WTC11 (cell line): ENCODE measurements around the gene PPP1R1B. TPM values are rescaled to one million over a fixed set of nuclear protein-coding genes. Genes with fewer than 3 reads are reported as not detected.
A peak's percentile ranks its signal among the peaks of the same experiment; 100 is the strongest.

Source experiments
- ATAC-seq: fragments of 200-7000 bp; cut with Tn5 transposase; 2 replicates; pipeline ENCODE4 v1.10.0; 2021; ENCODE audit warnings: mild to moderate bottlenecking, moderate library complexity
- CTCF ChIA-PET: fragments of 300-600 bp; sonication (Branson Sonifier 250); formaldehyde crosslinking; loops from one replicate; lab custom pipeline; 2021; ENCODE audit warnings: antibody characterized with exemption; lab: Charles Lee
- POLR2A ChIA-PET: fragments of 350-600 bp; sonication (Branson Sonifier 250); formaldehyde crosslinking; loops from one replicate; lab custom pipeline; 2021; ENCODE audit warnings: antibody characterized with exemption; lab: Charles Lee
- DNase-seq: peaks from one replicate; pipeline ENCODE4 v3.0.0; 2021; ENCODE audit warnings: low spot score
- H3K27ac Mint-ChIP-seq: 2 replicates; pipeline ENCODE4 v1.8.0; 2021; ENCODE audit warnings: mixed read lengths
- H3K27me3 Mint-ChIP-seq: 2 replicates; pipeline ENCODE4 v1.8.0; 2021; ENCODE audit warnings: low read depth, mild to moderate bottlenecking, moderate library complexity, mixed read lengths
- H3K36me3 Mint-ChIP-seq: 2 replicates; pipeline ENCODE4 v1.8.0; 2021; ENCODE audit warnings: mixed read lengths
- H3K4me1 Mint-ChIP-seq: 2 replicates; pipeline ENCODE4 v1.8.0; 2022; ENCODE audit warnings: mixed read lengths
- H3K4me3 Mint-ChIP-seq: 2 replicates; pipeline ENCODE4 v1.8.0; 2021; ENCODE audit warnings: mild to moderate bottlenecking, moderate library complexity, mixed read lengths
- H3K9me3 Mint-ChIP-seq: 2 replicates; pipeline ENCODE4 v1.8.0; 2021; ENCODE audit warnings: mixed read lengths
- ATF3 ChIP-seq: sonication (generic); formaldehyde crosslinking; conservative IDR thresholded peaks from 2 replicates; pipeline ENCODE4 v1.8.1; 2022; ENCODE audit warnings: mild to moderate bottlenecking, missing genetic modification reagents
- CTCF ChIP-seq: fragments of 200-600 bp; IDR thresholded peaks from 2 replicates; pipeline ENCODE4 v1.8.0; 2022; ENCODE audit warnings: antibody characterized with exemption
- EMX1 ChIP-seq: fragments of 250-450 bp; sonication (Bioruptor Pico); IDR thresholded peaks from 2 replicates; pipeline ENCODE4 v1.8.0; 2021; ENCODE audit warnings: mild to moderate bottlenecking
- FOXJ3 ChIP-seq: sonication (generic); formaldehyde crosslinking; IDR thresholded peaks from 2 replicates; pipeline ENCODE4 v1.9.0; 2021; ENCODE audit warnings: missing genetic modification reagents, mild to moderate bottlenecking, borderline replicate concordance
- FOXP1 ChIP-seq: sonication (generic); formaldehyde crosslinking; IDR thresholded peaks from 2 replicates; pipeline ENCODE4 v1.8.0; 2022; ENCODE audit warnings: missing genetic modification reagents, mild to moderate bottlenecking, moderate library complexity, borderline replicate concordance
- NFE2L1 ChIP-seq: sonication (generic); formaldehyde crosslinking; IDR thresholded peaks from 2 replicates; pipeline ENCODE4 v1.8.1; 2023; ENCODE audit warnings: missing genetic modification reagents
- NR3C1 ChIP-seq: sonication (generic); formaldehyde crosslinking; conservative IDR thresholded peaks from 2 replicates; pipeline ENCODE4 v1.8.1; 2023; ENCODE audit warnings: low read depth, mild to moderate bottlenecking, missing genetic modification reagents
- PRRX2 ChIP-seq: fragments of 250-450 bp; sonication (Bioruptor Pico); IDR thresholded peaks from 2 replicates; pipeline ENCODE4 v1.8.0; 2021; ENCODE audit warnings: mild to moderate bottlenecking
- SP1 ChIP-seq: sonication (generic); formaldehyde crosslinking; conservative IDR thresholded peaks from 2 replicates; pipeline ENCODE4 v1.8.1; 2022; ENCODE audit warnings: missing genetic modification reagents
- ZBTB21 ChIP-seq: sonication (generic); formaldehyde crosslinking; IDR thresholded peaks from 2 replicates; pipeline ENCODE4 v1.8.1; 2023; ENCODE audit warnings: mild to moderate bottlenecking, missing genetic modification reagents, borderline replicate concordance
- ZNF263 ChIP-seq: sonication (generic); formaldehyde crosslinking; IDR thresholded peaks from 2 replicates; pipeline ENCODE4 v1.8.1; 2022; ENCODE audit warnings: low read depth, mild to moderate bottlenecking, moderate library complexity, missing genetic modification reagents
- total RNA-seq: library from RNA; stranded (reverse); gene quantifications from 3 replicates; pipeline ENCODE4 v1.2.3, GENCODE V29; 2021
- TF ChIP-seq, protein P1 (sequence below): sonication (generic); formaldehyde crosslinking; IDR thresholded peaks from 2 replicates; pipeline ENCODE4 v1.8.0; 2022; ENCODE audit warnings: mild to moderate bottlenecking, missing genetic modification reagents
- TF ChIP-seq, protein P2 (sequence below): fragments of 250-450 bp; sonication (Bioruptor Pico); IDR thresholded peaks from 2 replicates; pipeline ENCODE4 v1.9.0; 2021; ENCODE audit warnings: mild to moderate bottlenecking
- TF ChIP-seq, protein P3 (sequence below): sonication (generic); formaldehyde crosslinking; IDR thresholded peaks from 2 replicates; pipeline ENCODE4 v1.8.1; 2023; ENCODE audit warnings: mild to moderate bottlenecking, missing genetic modification reagents, moderate library complexity

The PPP1R1B gene
- total RNA-seq, 1 experiment from 2014 or later = 20.5 TPM

DNA sequence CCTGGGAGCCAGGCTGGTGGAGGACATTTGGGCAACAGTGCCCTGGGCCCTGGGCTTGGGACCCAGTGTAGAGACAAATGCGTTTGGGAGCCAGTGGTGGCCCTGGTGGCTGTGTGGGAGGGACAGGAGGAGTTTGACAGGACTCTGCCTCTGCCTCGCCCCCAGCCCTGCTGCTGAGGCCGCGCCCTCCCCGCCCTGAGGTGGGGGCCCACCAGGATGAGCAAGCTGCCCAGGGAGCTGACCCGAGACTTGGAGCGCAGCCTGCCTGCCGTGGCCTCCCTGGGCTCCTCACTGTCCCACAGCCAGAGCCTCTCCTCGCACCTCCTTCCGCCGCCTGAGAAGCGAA is 26.5 kb downstream of the PPP1R1B start:
- H3K27me3 Mint-ChIP-seq = no peaks in the 10 kb centered on the region; the same call in 1 of the 2 replicates
- H3K4me1 Mint-ChIP-seq = peaks cover 48% of the 10 kb centered on the region
- TF ChIP-seq ATF3 (CRISPR knock-in tag) = no peak
- TF ChIP-seq, protein P1, sequence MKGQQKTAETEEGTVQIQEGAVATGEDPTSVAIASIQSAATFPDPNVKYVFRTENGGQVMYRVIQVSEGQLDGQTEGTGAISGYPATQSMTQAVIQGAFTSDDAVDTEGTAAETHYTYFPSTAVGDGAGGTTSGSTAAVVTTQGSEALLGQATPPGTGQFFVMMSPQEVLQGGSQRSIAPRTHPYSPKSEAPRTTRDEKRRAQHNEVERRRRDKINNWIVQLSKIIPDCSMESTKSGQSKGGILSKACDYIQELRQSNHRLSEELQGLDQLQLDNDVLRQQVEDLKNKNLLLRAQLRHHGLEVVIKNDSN (CRISPR knock-in tag) = no peak
- TF ChIP-seq SP1 = no peak
- TF ChIP-seq ZNF263 (CRISPR knock-in tag) = no peak
- no peak for TF ChIP-seq FOXP1
- no peak for TF ChIP-seq CTCF
- TF ChIP-seq, protein P2, sequence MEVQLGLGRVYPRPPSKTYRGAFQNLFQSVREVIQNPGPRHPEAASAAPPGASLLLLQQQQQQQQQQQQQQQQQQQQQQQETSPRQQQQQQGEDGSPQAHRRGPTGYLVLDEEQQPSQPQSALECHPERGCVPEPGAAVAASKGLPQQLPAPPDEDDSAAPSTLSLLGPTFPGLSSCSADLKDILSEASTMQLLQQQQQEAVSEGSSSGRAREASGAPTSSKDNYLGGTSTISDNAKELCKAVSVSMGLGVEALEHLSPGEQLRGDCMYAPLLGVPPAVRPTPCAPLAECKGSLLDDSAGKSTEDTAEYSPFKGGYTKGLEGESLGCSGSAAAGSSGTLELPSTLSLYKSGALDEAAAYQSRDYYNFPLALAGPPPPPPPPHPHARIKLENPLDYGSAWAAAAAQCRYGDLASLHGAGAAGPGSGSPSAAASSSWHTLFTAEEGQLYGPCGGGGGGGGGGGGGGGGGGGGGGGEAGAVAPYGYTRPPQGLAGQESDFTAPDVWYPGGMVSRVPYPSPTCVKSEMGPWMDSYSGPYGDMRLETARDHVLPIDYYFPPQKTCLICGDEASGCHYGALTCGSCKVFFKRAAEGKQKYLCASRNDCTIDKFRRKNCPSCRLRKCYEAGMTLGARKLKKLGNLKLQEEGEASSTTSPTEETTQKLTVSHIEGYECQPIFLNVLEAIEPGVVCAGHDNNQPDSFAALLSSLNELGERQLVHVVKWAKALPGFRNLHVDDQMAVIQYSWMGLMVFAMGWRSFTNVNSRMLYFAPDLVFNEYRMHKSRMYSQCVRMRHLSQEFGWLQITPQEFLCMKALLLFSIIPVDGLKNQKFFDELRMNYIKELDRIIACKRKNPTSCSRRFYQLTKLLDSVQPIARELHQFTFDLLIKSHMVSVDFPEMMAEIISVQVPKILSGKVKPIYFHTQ (CRISPR knock-in tag) = no peak
- TF ChIP-seq, protein P3, sequence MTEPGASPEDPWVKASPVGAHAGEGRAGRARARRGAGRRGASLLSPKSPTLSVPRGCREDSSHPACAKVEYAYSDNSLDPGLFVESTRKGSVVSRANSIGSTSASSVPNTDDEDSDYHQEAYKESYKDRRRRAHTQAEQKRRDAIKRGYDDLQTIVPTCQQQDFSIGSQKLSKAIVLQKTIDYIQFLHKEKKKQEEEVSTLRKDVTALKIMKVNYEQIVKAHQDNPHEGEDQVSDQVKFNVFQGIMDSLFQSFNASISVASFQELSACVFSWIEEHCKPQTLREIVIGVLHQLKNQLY (CRISPR knock-in tag) = no peak
- TF ChIP-seq PRRX2 (CRISPR knock-in tag) = no peak
- TF ChIP-seq EMX1 (CRISPR knock-in tag) = no peak
- no peak for TF ChIP-seq NFE2L1
- no peak for TF ChIP-seq FOXJ3 (CRISPR knock-in tag)
- peaks cover 5% of the 10 kb centered on the region for H3K36me3 Mint-ChIP-seq
- ChIA-PET CTCF (interaction anchor here (0.6 to 18.1 kb wide), 27 partner anchors 9 to 192 kb away, joined by 3 to 851 read pairs (median 10); partner anchors contain the start of genes CDK12, ERBB2, MIEN1 and PGAP3), POLR2A (interaction anchor here (0.5 to 1.1 kb wide), 4 partner anchors 25 to 330 kb away, joined by 3 to 4 read pairs (median 3); partner anchors contain the start of gene ERBB2)
- ATAC-seq (no peak; the same call in 1 of the 2 replicates), DNase-seq (no peak)
- H3K9me3 Mint-ChIP-seq = no peaks in the 10 kb centered on the region
- no peak overlapping the region; the same call in 1 of the 2 replicates for H3K27ac Mint-ChIP-seq
- no peak overlapping the region for H3K4me3 Mint-ChIP-seq

- no peaks in the 10 kb centered on the region for H3K9me3 Mint-ChIP-seq
- ChIA-PET POLR2A (interaction anchor here (0.6 to 1.6 kb wide), 3 partner anchors 9 to 101 kb away, joined by 3 to 6 read pairs (median 5); partner anchors contain the start of gene ERBB2), CTCF (interaction anchor here (0.6 to 18.1 kb wide), 31 partner anchors 10 to 327 kb away, joined by 3 to 851 read pairs (median 8); partner anchors contain the start of genes CDK12, ERBB2, GSDMB and MIEN1)
- TF ChIP-seq ZBTB21 (CRISPR knock-in tag) (no peak), SP1 (no peak), CTCF (peak; percentile 92), NR3C1 (CRISPR knock-in tag) (no peak)
- peak; percentile 46 for ATAC-seq
- DNase-seq = peak; percentile 93
- peaks cover 5% of the 10 kb centered on the region for H3K36me3 Mint-ChIP-seq
- H3K4me1 Mint-ChIP-seq = peaks cover 46% of the 10 kb centered on the region
- H3K27me3 Mint-ChIP-seq = no peaks in the 10 kb centered on the region
- no peak overlapping the region for H3K4me3 Mint-ChIP-seq
- no peak overlapping the region; the same call in 1 of the 2 replicates for H3K27ac Mint-ChIP-seq
Observed at GRCh38 chr17:39653662-39654331, 27.0 kb downstream of the PPP1R1B start.
